Amniotic stem cell (primary cell): ENCODE data around the gene ANGPTL1.
"Not testable (repeated sequence)": the region's sequence is repeated elsewhere in the genome, so short reads cannot be mapped to it uniquely, and the experiment has no call there.

Source experiments
- DNase-seq: peaks from one replicate; lab custom pipeline; 2025; lab: John Stamatoyannopoulos, UW

ANGPTL1 gene

GRCh38 chr1:178864326-178864725 lies 6.6 kb downstream of the ANGPTL1 start:
- DNase-seq = no peak

- DNase-seq = no peak
Measured at GRCh38 chr1:178862864-178863263, 8.0 kb downstream of the ANGPTL1 start.

GRCh38 chr1:178862416-178862815 lies 8.5 kb downstream of the ANGPTL1 start:
- DNase-seq = no peak

DNA sequence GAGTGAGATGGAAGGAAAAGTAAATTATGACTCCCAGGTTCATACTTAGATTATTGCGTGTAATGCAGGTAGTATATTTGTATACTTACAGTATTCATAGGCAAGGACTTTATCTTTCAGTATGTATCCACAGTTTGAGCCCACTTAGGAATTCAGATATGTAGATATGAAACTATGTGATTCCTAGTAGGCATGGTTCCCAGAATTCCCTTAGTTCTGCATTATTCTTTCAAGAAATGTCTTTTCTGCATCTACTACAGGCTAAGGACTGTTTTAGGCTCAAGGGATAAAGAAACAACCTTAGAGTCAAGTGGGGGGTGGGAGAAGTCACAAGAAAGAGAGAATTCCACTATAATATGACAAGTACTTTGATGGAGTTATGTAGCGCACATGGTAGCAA lies 13.8 kb downstream of the ANGPTL1 start:
- no peak for DNase-seq

DNA sequence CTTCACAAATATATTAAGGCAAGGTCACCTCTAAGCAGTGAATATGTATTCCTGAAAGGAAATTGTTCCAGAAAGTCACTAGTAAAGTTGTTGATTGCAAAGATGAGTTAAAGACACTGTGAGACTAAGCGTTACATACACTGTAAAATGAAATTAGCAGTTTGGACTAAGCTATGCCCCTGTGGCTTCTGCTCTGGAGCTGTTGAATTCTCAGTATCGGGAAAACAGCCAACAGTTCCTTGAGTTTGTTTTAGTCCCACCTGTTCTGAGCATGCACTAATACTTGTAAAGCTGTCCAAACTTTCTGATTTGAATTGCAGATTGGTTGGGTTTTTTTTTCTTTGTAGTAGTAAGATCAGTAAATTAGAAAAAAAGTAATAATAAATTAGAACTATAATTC lies 21.0 kb downstream of the ANGPTL1 start:
- no peak for DNase-seq

DNA sequence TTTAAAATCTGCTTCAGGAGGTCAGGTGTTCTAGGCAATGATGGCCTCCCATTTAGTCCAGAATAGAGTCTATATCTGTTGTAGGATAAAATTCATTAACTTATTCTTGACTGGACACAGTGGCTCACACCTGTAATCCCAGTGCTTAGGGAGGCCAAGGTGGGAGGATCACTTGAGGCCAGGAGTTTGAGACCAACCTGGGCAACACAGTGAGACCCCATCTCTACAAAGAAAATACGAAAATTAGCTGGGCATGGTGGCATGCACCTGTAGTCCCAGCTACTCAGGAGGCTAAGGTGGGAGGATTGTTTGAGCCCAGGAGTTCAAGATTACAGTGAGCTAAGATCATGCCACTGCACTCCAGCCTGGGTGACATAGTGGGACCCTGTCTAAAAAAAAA lies 23.0 kb downstream of the ANGPTL1 start:
- DNase-seq = not testable (repeated sequence)

GRCh38 chr1:178847396-178847849 lies 23.5 kb downstream of the ANGPTL1 start:
- DNase-seq = peak; percentile 30

DNA sequence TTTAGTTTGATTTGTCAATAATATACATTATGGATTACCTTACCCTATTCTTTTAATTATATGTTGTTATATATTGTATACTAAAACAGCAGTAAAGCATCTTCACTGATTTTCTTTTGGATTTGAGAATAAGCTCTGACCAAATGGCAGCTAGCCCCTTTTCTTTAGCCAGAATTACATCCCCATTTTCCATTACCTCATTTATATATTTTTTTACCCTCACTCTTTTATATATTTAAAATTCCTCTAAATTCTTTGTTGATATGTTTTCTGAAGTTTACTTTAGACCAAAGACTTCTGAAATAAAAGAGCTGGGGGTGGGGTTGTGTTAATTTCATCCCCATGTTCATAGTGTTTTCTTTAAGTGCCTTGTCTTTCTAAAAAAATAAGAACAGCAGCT lies 24.6 kb downstream of the ANGPTL1 start:
- no peak for DNase-seq

DNA sequence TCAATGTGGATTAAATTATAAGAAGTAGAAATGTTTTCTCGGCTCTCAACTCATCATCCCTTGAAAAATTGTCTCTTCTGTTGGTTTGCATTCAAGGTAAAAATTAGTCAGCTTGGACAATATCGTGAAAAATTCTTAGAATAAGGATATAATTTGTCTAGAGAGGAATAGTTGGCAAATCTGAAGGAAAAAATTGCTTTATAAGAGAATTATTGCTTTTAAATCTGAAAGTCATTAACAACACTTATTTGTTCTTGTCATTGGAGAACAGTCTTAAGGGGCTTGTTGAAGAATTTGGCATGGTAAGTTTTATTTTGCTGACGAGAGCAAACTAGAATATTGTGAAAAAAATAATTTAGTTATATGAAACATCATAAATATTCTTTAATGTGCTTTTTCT lies 26.4 kb downstream of the ANGPTL1 start:
- DNase-seq = no peak

- no peak for DNase-seq
Measured at GRCh38 chr1:178825167-178825566, 45.7 kb downstream of the ANGPTL1 start.

DNA sequence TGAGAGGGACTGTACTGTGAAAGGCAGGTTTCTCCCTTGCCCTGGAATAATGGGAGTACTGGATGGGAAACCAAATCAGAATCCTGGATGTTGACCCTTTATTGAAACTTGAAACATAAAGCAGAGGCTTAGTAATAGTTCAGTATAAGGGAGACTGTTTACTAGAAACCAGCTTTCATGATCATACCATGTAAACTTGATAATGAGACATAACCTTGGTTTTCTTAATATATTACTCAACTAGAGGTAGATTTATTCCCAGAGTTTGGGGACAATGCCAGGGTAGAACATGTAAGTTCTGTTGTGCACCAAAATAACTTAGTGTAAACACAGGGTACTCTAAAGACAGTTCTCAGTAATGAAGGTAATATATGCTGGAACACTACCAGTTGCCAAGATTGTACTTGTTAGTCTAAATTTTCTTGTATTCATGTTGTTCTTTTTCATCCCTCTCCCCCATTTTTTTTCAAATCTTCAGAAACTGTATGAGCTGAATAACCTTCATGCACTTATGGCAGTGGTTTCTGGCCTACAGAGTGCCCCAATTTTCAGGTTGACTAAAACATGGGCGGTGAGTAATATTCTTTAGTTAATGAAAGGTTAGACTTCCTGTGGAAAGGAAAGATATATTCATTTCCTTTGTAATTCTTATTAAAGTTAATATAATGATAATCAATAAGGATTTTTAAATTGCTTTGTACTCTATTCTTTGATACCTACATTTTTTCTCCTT lies 49.6 kb downstream of the ANGPTL1 start:
- DNase-seq = no peak

DNA sequence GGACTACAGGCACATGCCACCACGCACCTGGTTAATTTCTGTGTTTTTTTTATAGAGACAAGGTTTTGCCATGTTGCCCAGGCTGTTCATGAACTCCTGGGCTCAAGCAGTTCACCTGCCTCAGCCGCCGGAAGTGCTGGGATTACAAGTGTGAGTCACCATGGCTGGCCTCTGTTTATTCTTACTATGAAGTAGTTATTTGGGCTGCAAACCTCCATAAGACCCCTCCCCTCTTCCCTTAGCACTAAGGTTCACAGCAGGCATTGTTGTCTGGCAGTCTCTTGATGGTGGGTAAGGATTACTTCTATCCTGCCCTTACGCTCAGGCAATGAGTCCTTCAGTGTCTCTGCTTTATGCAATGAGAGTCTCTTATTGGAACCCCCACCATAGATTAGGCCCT lies 51.8 kb downstream of the ANGPTL1 start:
- no peak for DNase-seq

DNA sequence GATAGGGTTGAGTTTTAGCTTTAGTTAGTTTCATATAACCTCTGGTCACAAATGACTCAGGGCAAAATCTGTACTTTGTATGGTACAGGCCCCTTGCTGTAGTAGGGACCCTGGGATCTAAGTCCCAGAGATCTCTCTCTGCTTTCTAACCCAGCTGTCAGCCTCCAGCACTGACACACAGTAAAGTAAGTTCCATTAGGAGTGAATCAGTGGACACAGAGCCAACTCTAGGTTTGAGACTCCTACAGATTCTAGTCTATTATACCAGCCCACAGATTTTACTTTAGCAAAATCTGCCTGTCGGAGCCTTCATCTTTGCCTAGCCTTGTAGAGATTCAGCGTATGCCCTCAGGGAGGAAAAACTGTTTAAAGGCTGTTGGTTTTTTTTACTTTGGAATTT lies 52.5 kb downstream of the ANGPTL1 start:
- DNase-seq = peak; percentile 1

GRCh38 chr1:178810585-178810984 lies 60.3 kb downstream of the ANGPTL1 start:
- DNase-seq = no peak

DNA sequence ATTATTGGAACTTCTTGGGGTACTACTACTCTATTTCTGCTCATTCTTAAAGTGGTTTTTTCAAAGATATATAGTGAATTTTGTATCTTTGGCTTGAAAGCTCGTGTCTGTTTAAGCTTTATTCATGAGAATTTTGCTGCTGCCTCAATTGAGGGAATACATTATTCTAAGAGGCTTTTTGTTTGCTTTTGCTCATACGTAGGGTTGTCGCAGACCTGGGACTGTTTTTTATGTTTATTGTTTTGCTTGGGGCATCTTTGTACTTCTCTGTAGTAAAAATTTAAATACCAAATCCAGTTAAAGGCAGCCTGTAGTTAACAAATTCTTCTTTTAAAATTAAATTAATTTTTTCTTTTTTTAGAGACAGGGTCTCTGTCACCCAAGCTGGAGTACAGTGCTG lies 62.3 kb downstream of the ANGPTL1 start:
- no peak for DNase-seq

- DNase-seq = no peak
Measured at GRCh38 chr1:178806665-178807300, 64.1 kb downstream of the ANGPTL1 start.

- no peak for DNase-seq
Measured at GRCh38 chr1:178802873-178803272, 68.0 kb downstream of the ANGPTL1 start.
